Raji (cell line): ENCODE measurements around the gene PTPN21.

ENCODE experiments used
- POLR2A ChIP-seq: IDR thresholded peaks from 2 replicates; pipeline ENCODE4 v1.6.1; 2011; ENCODE audit warnings: low read depth, low read length, control low read depth; ENCODE audit not compliant: insufficient read depth

PTPN21 gene

GRCh38 chr14:88493392-88494185, 61.2 kb downstream of the PTPN21 start:
- TF ChIP-seq POLR2A = no peak

DNA sequence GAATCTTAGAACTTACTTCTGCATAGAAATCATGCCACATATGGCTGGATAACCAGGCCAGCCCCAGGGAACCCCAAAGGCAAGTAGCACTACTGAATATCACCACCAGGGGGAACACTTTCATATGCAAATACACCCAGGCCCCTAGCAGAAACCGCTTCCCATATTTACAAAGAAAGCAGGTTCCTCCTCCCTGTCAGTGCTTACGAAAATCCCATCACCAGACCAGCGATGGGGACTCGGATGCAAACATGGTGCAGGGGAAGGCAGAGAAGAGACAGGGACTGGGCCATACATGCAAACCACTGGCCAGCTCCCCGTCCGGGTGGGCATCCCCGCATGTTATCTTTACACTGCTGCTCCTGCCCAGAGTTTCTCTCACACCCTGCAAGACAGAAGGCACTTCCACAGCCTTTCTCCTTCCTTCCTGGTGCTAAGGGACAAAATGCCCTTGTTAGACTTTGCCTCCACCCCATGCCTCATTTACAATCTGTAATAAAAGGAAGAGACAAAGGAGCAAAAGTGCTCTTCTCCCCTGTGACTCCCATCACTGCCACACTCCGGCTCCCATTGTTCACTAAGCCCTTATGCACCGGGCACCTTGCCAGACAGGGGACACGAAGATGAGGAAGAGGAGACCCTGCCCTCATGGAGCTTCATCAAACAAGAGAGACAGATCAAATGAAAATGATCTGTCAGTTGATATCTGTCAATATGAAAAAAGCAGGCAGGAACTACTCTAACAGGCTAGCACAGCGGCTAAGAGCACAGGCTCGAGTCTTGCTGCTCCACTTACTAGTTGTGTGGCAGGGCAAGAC, 62.3 kb downstream of the PTPN21 start:
- no peak for TF ChIP-seq POLR2A

GRCh38 chr14:88490168-88490567, 64.6 kb downstream of the PTPN21 start:
- no peak for TF ChIP-seq POLR2A

- TF ChIP-seq POLR2A = no peak
These were observed 65.9 kb downstream of the PTPN21 start for GRCh38 chr14:88488897-88489296.

DNA sequence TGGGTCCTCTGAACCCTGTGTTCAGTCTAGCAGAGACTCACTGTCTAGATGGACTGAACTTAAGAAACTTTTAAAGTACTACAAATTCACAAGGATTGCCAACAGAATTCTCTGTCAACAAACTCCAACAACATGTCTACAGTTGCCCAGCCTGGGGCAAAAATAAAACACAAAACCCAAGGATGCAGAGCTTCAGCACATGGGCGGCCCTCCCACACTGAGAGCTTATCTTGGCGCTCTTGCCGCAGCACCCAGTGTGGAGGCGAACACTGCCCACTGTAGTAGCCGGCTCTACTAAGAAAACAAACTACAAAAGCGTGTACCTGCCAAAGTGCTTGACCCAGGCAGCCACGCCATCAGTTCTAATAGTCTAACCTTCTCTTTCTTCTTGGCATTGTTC, 66.7 kb downstream of the PTPN21 start:
- no peak for TF ChIP-seq POLR2A

GRCh38 chr14:88482524-88482923, 72.3 kb downstream of the PTPN21 start:
- no peak for TF ChIP-seq POLR2A

DNA sequence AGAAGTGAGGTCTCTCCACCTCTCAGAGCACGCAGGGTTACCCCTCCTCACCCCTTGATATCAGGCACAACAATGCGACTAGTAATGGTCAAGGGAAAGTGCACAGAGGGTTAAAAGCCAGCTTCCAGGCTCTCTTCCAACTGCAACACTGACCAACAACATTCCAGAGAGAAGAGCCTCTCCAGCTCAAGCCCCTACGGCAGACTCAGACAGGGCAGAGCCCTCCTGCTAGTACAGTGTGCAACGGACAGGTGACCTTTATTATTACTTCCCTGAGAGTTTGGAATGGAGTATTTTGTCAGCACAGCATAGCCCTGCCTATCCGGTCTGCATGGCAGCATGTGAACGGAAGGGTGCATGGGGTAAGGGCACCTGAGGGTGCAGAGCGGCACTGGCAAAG, 73.0 kb downstream of the PTPN21 start:
- no peak for TF ChIP-seq POLR2A

DNA sequence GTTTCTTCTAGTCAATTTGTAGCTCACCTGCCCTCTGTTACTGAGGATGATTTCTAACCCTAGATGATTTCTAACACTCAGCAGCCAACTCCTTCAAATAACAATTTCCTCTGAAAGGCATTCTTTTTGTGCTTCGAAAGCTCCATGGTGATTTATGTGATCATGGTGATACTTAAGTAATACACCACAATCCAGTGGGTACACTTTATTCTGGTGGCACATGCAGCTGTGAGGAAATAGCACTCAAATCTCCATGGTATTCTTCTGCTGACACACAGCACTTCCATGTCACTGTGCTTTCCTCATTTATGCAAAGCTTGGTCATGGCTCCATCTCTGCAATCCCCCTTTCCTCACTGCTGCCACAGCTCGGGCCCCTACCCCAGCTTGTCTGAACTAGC, 73.7 kb downstream of the PTPN21 start:
- TF ChIP-seq POLR2A = no peak

DNA sequence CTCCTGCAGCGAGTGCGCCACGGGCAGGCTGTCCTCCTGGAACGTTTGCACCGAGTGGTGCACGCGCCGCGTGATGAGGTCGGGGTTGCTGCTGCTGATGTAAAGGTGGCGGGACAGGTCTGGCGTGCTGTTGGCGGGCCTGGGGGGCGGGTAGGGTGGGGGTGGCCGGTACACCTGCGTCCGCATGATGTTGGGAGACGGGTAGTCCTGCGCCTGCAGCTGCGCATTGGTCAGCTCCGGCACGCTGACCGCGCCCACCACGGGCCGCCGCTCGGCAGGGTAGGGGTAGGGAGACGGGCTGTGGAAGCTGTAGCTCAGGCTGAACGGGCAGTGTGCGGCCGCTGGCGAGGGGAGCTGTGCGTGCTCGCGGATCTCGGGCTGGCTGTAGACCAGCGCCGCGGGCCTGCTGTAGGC, 75.2 kb downstream of the PTPN21 start:
- TF ChIP-seq POLR2A = no peak

- no peak for TF ChIP-seq POLR2A
These were observed 75.9 kb downstream of the PTPN21 start for GRCh38 chr14:88478931-88479330.

- no peak for TF ChIP-seq POLR2A
These were observed 77.1 kb downstream of the PTPN21 start for GRCh38 chr14:88477513-88478250.

- TF ChIP-seq POLR2A = no peak
These were observed 78.0 kb downstream of the PTPN21 start for GRCh38 chr14:88476825-88477224.

GRCh38 chr14:88476214-88476774, 78.5 kb downstream of the PTPN21 start:
- no peak for TF ChIP-seq POLR2A

DNA sequence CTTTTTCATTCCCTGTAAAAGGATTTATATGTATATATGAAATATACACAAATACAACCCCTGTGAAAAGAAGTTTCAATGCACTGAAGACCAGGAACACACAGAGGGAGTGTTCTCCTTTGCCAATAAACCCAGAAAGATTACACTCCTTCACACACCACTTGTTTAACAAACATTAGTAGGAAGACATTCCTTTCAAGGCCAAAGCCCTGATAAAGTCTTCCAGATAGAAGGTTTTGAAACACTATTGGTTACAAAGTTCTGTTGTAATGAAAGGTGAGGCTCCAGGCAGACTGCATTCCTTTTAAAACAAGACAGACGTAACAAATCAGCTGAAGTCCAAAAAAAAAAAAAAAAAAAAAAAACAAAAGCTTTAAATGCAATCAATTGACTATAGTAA, 81.0 kb downstream of the PTPN21 start:
- TF ChIP-seq POLR2A = no peak

DNA sequence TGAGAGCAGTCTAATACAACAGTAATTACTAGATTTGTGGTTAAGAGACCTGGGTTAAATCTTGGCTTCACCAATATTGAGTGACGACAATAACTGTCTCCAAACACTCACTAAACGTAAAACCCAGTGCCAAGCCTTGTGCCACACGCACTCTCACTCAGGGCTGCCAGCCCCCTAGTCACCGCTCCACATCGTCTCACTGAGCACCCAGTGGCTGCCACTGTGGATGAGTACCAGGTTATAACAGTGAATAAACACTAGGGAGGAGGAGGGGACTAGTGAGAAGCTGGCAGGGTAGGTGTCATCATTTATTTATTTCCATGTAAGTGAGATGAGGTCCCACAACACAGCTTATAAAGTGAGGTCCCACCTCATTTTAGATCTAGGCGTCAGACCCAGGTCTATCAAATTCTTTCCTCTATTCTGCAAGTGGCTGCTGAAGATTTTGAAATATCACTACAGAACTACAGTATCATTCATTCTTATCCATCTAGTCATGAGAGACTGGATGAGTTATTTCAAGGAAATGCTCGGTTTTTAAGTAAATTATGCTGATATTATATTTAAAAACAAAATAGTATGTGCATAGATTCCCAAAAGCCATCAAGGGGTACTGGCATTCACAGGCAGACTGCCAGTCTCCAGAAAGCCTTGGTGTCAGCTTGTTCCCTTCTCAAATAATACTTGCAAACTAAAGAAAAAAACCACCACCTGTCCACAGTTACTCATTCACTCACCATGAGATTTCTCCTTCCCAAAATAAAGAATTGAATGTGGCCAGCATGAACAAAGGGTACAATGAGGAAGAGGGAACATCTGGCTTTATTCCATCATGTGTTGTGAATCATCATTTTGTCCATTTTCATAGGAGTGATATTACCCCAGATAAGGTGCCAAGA, 84.0 kb downstream of the PTPN21 start:
- TF ChIP-seq POLR2A = no peak

DNA sequence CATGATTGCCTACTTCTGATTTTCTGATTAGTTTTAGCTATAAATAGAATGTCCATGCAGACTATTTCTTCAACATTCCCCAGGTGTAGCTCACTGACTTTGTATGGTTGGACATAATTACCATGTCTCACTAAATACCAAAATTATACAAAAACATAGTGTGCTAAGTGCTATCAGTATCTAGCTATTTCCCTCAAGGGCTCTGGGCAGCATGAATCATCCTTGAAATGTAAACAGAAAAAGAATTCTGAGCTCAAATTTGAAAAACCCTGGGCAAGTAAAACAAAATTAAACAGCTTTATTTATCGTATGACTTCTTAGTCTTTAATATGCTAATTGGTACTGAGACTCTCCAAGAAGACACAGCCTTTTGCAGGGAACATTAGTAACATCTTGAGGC, 86.4 kb downstream of the PTPN21 start:
- no peak for TF ChIP-seq POLR2A
